ENCODE measurements around the gene ZNF385B.
A peak's percentile ranks its signal among the peaks of the same experiment; 100 is the strongest.

ZNF385B gene

DNA sequence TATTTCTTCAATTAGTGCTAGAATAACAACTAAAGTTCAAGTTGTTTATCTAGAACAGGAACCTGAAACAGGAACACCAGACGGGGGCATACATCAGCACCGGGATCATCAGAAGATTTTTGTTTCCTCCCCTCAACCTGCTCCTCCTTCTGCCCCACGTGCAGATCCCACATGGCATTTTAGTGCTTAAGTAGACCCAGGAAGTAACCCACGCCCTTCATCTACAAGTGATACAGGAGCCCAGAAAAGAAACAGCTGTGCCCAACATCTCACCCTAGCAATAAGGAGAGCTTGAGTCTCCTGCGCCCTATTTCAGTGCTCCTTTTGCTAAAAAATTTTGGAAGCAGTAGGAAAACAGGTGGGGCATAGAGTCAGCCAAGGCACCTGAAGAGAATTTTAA lies 5.2 kb downstream of the ZNF385B start:
- no peak for DNase-seq (ENCODE audit: low read depth)
- TF ChIP-seq, protein P1, sequence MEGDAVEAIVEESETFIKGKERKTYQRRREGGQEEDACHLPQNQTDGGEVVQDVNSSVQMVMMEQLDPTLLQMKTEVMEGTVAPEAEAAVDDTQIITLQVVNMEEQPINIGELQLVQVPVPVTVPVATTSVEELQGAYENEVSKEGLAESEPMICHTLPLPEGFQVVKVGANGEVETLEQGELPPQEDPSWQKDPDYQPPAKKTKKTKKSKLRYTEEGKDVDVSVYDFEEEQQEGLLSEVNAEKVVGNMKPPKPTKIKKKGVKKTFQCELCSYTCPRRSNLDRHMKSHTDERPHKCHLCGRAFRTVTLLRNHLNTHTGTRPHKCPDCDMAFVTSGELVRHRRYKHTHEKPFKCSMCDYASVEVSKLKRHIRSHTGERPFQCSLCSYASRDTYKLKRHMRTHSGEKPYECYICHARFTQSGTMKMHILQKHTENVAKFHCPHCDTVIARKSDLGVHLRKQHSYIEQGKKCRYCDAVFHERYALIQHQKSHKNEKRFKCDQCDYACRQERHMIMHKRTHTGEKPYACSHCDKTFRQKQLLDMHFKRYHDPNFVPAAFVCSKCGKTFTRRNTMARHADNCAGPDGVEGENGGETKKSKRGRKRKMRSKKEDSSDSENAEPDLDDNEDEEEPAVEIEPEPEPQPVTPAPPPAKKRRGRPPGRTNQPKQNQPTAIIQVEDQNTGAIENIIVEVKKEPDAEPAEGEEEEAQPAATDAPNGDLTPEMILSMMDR (IDR thresholded peaks at IDR 0.05; ENCODE audit: low read length, missing control alignments): no peak
- H3K4me3 ChIP-seq (replicated peaks; ENCODE audit: low read depth, low read length): no peak overlapping the region

DNA sequence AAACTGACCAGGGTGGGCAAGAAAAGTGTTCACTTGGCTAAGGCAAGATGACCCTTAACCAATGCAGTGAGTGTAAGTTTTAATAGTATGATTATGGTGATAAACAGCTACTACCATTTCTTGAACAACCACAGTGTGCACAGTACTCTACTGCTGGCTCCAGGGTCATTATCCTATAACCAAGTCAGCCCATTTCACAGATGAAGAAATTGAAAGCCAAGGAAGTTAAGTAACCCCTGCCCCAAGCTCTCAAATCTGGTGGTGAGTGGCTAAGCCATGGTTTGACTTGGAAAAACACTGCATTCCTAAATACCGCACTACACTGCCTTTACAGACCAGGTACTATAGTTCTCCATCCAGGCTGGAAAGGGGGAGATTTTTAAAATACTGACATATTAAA lies 5.7 kb downstream of the ZNF385B start:
- DNase-seq (ENCODE audit: low read depth): no peak
- TF ChIP-seq, protein P1 (IDR thresholded peaks at IDR 0.05; ENCODE audit: low read length, missing control alignments): no peak
- no peak overlapping the region for H3K4me3 ChIP-seq (replicated peaks; ENCODE audit: low read depth, low read length)

DNA sequence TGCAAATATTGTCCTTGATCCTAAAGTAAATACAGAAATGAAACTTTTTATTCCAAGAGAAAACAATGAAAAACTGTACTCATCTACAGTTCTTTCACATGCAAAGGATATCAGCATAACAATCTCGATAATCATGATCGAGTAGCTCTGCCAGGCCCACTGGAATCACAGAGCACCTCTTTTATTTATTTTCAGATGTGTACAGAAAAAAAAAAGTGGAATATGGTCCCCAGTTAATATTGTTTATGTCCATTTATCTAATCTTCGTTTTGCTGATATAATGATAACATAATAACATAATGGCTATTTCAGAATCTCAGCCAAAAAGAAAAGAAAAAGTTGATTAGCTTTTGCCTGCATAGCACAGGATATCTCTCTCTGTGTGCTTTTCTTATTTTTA lies 6.5 kb downstream of the ZNF385B start:
- no peak for DNase-seq (ENCODE audit: low read depth)
- TF ChIP-seq, protein P1 (IDR thresholded peaks at IDR 0.05; ENCODE audit: low read length, missing control alignments): no peak
- no peak overlapping the region for H3K4me3 ChIP-seq (replicated peaks; ENCODE audit: low read depth, low read length)

DNA sequence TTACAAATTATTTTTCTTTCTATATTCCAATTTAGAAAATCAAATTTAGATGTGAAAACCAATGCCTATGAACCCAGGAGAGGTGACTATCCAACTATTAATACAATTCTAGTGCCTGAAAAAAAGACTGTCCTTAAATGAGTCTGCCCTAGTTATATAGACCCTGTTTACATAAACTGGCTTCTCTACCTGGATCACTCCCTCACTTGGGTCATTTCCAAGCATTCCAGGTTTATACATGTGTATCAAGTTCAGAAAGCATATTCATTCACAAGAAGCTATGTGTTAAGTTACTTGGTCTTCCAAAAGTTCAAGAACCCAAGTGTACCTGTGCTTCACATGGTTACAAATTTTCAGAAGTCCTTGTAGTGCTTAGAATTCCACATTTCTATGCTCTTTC lies 8.3 kb downstream of the ZNF385B start:
- TF ChIP-seq, protein P1 (IDR thresholded peaks at IDR 0.05; ENCODE audit: low read length, missing control alignments): no peak
- H3K4me3 ChIP-seq (replicated peaks; ENCODE audit: low read depth, low read length): no peak overlapping the region
- no peak for DNase-seq (ENCODE audit: low read depth)

DNA sequence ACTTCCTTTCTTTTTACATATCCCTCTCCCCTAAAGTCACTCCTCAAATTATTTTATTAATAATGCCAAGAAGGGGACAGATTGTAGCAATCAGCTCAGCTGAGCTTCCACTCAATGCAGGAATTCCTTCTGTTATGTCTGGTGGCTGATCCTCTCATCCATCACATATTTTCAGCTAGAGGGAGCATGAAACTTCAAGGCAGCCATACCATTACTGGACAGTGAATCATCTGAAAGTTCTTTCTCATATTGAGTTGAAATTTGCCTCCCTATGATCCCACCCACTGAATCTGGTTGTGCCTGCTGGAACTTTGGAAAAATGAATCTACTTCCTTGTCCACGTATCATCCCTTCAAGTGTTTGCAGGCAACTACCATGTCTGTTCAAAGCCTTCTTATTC lies 11.2 kb downstream of the ZNF385B start:
- no peak overlapping the region for H3K4me3 ChIP-seq (replicated peaks; ENCODE audit: low read depth, low read length)
- TF ChIP-seq, protein P1 (IDR thresholded peaks at IDR 0.05; ENCODE audit: low read length, missing control alignments): peak; percentile 32
- peak; percentile 39 for DNase-seq (ENCODE audit: low read depth)

DNA sequence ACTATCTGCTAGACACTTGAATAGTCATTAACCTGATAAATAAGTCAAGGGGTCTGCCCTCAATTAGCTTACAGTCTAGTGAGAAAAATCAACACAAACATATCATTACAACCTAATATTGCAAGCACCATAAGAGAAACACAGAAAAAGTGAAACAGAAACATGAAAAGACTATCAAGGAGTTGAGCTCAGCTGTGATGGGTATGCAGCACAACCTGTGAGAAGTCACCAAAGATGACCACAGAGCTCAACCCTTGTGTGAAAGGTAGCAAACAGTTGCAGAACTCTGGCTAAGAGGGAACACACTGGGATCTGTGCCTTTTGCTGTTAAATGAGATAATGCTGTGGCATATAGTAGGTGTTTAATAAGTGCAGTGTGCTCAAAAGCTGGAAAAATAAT lies 11.7 kb downstream of the ZNF385B start:
- DNase-seq (ENCODE audit: low read depth): no peak

DNA sequence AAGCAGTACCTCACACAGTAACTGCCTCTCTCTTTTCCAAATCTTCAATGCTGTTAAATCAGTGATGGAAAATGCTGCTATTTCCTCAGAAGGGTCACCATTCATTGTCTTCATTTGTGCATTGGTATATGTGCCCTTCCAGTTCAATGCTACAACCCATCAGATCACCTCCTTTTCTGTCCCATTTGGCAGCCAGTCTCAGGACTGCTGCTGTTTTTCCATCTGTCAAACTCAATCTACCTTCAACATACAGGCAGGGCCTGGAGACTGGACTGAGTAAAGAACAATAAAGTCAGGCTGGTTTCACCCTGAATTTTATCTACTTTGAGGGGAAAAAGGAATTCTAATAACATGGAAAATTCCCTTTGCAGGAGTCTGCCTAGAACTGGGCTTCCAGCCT lies 17.9 kb downstream of the ZNF385B start:
- no peak overlapping the region for H3K4me3 ChIP-seq (replicated peaks; ENCODE audit: low read depth, low read length)
- no peak for DNase-seq (ENCODE audit: low read depth)
- TF ChIP-seq, protein P1 (IDR thresholded peaks at IDR 0.05; ENCODE audit: low read length, missing control alignments): no peak

More for the DNA sequence above, 11.7 kb downstream of the ZNF385B start:
- no peak overlapping the region for H3K4me3 ChIP-seq (replicated peaks; ENCODE audit: low read depth, low read length)
- TF ChIP-seq, protein P1 (IDR thresholded peaks at IDR 0.05; ENCODE audit: low read length, missing control alignments): no peak

Data from fibroblast of pulmonary artery (primary cell).